Measurements from ENCODE around the gene KCNMA1. TPM values are rescaled to one million over a fixed set of nuclear protein-coding genes. Genes with fewer than 3 reads are reported as not detected.

Gene KCNMA1
- total and polyA plus RNA-seq, 10 of the 15 experiments (the other 5 are each of a cell fraction or from before 2014, with no cell fraction given): 8.5 to 77.0 (median 21.3) TPM

GRCh38 chr10:77021966-77022490 lies 615.6 kb downstream of the KCNMA1 start:
- TF ChIP-seq BCL3 (IDR thresholded peaks at IDR 0.05; ENCODE audit: borderline replicate concordance, insufficient read depth, low read depth, low read length, poor library complexity, severe bottlenecking): no peak
- TF ChIP-seq SMAD5 (IDR thresholded peaks at IDR 0.05; ENCODE audit: low read depth): no peak
- no peak for TF ChIP-seq RB1 (IDR thresholded peaks at IDR 0.05; ENCODE audit: borderline replicate concordance)
- TF ChIP-seq CREB1 (IDR thresholded peaks at IDR 0.05; ENCODE audit: low read depth): no peak
- TF ChIP-seq PRDM15 (CRISPR knock-in tag; IDR thresholded peaks at IDR 0.05): no peak
- TF ChIP-seq CUX1 (IDR thresholded peaks at IDR 0.05; ENCODE audit: insufficient replicate concordance, low read depth, low read length): no peak
- no peak for TF ChIP-seq YY1 (IDR thresholded peaks at IDR 0.05; ENCODE audit: low read depth, low read length)
- no peak for TF ChIP-seq STAT1 (conservative IDR thresholded peaks at IDR 0.05)
- no peak for TF ChIP-seq NFIC (IDR thresholded peaks at IDR 0.05; ENCODE audit: low read depth, low read length)
- no peak for TF ChIP-seq CHD4 (IDR thresholded peaks at IDR 0.05)
- TF ChIP-seq ZNF24 (IDR thresholded peaks at IDR 0.05): no peak
- no peak for TF ChIP-seq POLR2AphosphoS2 (IDR thresholded peaks at IDR 0.05; ENCODE audit: low read depth, low read length)
- ATAC-seq (no peak), FAIRE-seq (no peak), DNase-seq (ENCODE audit: low read depth, low spot score) (no peak)
- H2AFZ ChIP-seq (ENCODE audit: control insufficient read depth, low read depth, low read length): no peak overlapping the region
- RAD21 ChIA-PET (ENCODE audit: unreplicated experiment): no interaction called here
- no peak overlapping the region for H3K4me2 ChIP-seq (ENCODE audit: control insufficient read depth, insufficient read depth)
- CTCF ChIA-PET: interaction anchor here (0.8 to 3.2 kb wide), 4 partner anchors 14 to 38 kb away, joined by 3 to 11 read pairs (median 4); no protein-coding TSS in a partner anchor
- no peak overlapping the region for H3K4me3 ChIP-seq
- no peak overlapping the region for H3K27ac ChIP-seq (ENCODE audit: control insufficient read depth, insufficient read depth)
- no peaks in the 10 kb centered on the region for H4K20me1 ChIP-seq (ENCODE audit: control insufficient read depth, insufficient read depth)
- no peaks in the 10 kb centered on the region for H3K9me3 ChIP-seq (replicated peaks; ENCODE audit: control insufficient read depth, insufficient read depth, low read length)
- intact Hi-C loops (cut with micrococcal nuclease; ENCODE audit: unreplicated experiment) (no loop called here), in situ Hi-C loops (cut with MboI) (no loop called here)
- H3K4me1 ChIP-seq (ENCODE audit: control insufficient read depth, insufficient read depth, low read length): no peaks in the 10 kb centered on the region
- WGBS (ENCODE audit: insufficient coverage, insufficient replicate concordance, low lambda C conversion rate, missing lambda C conversion rate): 44% methylated on average over 4 of the region's 4 CpGs
- BruUV-seq (replicated peaks): no TSS peak
- SMC1A ChIA-PET (ENCODE audit: uncharacterized antibody, unreplicated experiment): interaction anchor here (1.4 kb wide), 2 partner anchors 9 to 11 kb away, joined by 3 read pairs; no protein-coding TSS in a partner anchor
- no peaks in the 10 kb centered on the region for H3K79me2 ChIP-seq (ENCODE audit: control insufficient read depth, insufficient read depth, low read length)
- POLR2A ChIA-PET: no interaction called here
- H3K27me3 ChIP-seq (replicated peaks in 1 of 2; ENCODE audit: control insufficient read depth in 2 of 2, insufficient read depth in 2 of 2, low read length in 1 of 2): no peaks in the 10 kb centered on the region
- H3K9ac ChIP-seq (ENCODE audit: control insufficient read depth, insufficient read depth, low read length): no peak overlapping the region
- no peaks in the 10 kb centered on the region for H3K36me3 ChIP-seq (ENCODE audit: control insufficient read depth in 2 of 2, insufficient read depth in 2 of 2, low read length in 1 of 2)
